NCI-H2107 treated with DMSO at 0.1 percent for 48 hours (cell line): ENCODE results near the gene PARP14.
"Not testable (repeated sequence)": the region's sequence is repeated elsewhere in the genome, so short reads cannot be mapped to it uniquely, and the experiment has no call there.

Experiments
- DNase-seq: peaks from one replicate; lab custom pipeline; 2025; ENCODE audit not compliant: unreplicated experiment; lab: John Stamatoyannopoulos, UW

Gene PARP14

DNA sequence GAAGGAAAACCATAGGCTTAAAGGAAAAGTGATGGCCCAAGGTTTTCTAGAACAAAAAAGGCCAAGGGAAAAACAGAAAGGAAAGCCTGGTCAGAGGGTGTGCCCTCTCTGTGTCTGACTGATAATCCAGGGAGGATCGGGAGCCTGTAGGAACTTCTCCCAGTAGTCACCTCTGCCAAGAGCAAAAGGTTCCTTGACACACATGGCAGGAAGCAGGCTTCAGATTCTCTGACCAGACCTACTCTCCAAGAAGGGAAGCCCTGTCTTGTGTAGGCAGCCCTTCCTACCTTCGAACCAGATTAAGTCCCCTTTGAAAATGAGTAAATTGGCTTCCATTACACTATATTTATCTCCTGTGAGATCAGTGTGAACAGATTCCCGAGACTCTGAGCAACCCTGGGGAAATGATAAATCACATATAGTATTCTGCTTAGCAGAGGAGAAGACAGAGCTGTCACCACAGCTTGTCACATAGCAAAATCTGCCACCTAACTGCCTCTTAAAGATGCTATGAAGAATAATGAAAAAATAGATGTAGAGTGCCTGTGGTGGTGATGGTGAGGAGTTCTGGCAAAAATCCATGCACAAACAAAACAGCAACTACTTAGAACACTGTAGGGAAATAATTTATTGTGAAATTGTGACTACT, 38.8 kb downstream of the PARP14 start:
- no peak for DNase-seq

DNA sequence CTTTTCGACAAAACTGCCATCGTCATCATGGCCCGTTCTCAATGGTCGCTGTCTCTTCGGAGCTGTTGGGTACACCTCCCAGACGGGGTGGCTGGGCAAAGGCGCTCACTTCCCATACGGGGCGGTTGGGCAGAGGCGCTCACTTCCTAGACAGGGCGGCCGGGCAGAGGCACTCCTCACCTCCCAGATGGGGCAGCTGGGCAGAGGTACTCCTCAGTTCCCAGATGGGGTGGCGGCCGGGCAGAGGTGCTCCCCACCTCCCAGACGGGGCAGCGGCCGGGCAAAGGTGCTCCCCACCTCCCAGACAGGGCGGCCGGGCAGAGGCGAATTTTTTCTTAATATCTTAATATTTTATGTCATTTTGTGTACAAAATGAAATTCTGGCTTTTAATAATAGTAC, 44.5 kb downstream of the PARP14 start:
- no peak for DNase-seq

GRCh38 chr3:122727294-122727693, 46.7 kb downstream of the PARP14 start:
- DNase-seq = no peak

- DNase-seq = no peak
Measured at GRCh38 chr3:122727766-122728165, 47.1 kb downstream of the PARP14 start.

DNA sequence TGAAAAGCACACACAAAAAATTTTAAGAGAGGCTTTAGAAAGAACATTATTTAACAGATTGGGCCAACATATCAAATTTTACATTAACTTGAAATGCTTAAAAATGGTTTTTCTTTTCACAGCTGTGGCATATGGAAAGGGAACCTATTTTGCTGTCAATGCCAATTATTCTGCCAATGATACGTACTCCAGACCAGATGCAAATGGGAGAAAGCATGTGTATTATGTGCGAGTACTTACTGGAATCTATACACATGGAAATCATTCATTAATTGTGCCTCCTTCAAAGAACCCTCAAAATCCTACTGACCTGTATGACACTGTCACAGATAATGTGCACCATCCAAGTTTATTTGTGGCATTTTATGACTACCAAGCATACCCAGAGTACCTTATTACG, 47.5 kb downstream of the PARP14 start:
- DNase-seq = no peak

- no peak for DNase-seq
Measured at GRCh38 chr3:122728756-122729514, 48.3 kb downstream of the PARP14 start.

- no peak for DNase-seq
Measured at GRCh38 chr3:122730240-122730639, 49.6 kb downstream of the PARP14 start.

DNA sequence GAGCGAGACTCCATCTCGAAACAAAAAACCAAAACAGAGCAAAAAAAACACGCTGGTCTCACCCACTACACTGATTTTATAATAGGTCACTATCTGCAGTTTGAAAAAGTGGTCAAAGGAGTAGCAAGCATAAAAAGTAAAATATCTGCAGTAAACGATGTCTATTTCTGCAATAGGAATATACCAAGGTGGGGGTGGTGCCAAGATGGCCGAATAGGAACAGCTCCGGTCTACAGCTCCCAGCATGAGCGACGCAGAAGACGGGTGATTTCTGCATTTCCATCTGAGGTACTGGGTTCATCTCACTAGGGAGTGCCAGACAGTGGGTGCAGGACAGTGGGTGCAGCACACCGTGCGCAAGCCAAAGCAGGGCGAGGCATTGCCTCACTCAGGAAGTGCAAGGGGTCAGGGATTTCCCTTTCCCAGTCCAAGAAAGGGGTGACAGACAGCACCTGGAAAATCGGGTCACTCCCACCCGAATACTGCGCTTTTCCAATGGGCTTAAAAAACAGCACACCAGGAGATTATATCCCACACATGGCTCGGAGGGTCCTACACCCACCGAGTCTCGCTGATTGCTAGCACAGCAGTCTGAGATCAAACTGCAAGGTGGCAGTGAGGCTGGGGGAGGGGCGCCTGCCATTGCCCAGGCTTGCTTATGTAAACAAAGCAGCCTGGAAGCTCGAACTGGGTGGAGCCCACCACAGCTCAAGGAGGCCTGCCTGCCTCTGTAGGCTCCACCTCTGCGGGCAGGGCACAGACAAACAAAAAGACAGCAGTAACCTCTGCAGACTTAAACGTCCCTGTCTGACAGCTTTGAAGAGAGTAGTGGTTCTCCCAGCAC, 52.3 kb downstream of the PARP14 start:
- not testable (repeated sequence) for DNase-seq

GRCh38 chr3:122739172-122739571, 58.5 kb downstream of the PARP14 start:
- DNase-seq = no peak

DNA sequence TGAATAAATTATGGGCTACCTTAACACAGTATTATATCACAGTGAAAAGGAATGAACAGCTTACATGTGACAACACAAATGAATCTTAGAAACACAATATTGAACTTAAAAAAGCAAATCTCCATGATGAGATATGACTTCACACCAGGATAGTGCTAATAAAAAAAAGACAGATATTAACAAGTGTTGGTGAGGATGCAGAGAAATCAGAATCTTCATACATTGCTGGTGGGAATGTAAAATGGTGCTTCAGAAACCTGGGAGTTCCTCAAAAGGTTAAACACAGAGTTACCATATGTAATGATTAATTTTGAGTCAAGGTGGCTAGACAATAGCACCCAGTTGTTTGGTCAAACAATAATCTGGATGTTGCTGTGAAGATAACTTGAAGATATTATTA, 61.6 kb downstream of the PARP14 start:
- no peak for DNase-seq

GRCh38 chr3:122743581-122744120, 63.0 kb downstream of the PARP14 start:
- DNase-seq = no peak

GRCh38 chr3:122745369-122746021, 64.9 kb downstream of the PARP14 start:
- no peak for DNase-seq

DNA sequence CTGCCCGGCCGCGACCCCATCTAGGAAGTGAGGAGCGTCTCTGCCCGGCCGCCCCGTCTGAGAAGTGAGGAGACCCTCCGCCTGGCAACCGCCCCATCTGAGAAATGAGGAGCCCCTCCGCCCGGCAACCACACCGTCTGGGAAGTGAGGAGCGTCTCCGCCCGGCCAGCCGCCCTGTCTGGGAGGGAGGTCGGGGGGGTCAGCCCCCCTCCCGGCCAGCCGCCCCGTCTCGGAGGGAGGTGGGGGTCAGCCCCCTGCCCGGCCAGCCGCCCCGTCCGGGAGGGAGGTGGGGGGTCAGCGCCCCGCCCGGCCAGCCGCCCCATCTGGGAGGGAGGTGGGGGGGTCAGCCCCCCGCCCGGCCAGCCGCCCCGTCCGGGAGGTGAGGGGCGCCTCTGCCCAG, 66.7 kb downstream of the PARP14 start:
- not testable (repeated sequence) for DNase-seq

GRCh38 chr3:122748347-122748746, 67.7 kb downstream of the PARP14 start:
- no peak for DNase-seq

DNA sequence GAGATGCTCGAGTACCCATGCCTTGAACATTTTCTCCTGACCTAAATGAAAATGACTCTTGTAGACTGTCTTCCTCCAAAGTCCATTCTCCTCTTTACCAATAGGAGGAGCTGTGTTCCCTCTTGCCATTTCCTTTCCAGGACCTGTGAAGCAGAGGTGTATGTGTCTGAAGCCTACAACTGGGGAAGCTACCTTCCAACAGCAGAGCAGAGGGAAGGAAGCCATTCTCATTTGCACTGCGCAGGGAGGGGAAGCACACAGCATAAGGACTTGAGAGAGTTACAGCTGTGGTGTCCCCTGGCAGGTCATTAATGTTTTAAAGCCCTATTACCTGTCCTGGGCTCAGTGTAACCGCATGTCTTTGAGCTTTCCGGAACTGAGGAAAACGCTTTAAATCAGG, 74.3 kb downstream of the PARP14 start:
- DNase-seq = no peak

GRCh38 chr3:122755491-122755890, 74.9 kb downstream of the PARP14 start:
- no peak for DNase-seq

DNA sequence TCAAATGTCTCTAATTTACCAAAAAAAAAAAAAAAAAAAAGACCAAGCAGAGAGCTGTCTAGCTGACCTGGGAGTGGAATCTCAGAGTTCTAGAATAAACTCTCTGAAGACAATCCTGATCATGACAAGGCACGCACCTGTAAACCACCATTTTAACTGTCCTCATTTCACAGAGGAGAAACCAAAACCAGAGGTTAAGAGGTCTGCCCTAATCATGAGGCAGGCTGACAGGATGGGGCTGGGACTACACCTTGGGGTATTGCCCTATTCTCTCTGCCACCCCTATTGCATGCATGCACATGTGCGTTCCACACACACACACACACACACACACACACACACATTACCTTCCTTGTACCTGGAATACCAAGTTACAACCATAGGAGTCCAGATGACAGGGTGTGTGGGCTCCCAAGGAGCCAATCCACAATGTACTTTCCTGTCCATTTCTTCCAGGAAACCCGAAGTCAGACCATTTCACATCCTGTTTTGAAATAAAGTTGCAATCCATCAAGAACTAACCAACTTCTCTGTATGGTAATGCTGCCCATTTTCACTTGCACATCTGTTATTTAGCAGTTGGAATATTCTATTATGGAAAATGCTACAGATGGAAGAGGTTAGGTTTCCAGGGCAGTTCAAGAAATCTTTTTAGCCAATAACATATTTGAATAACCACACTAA, 78.4 kb downstream of the PARP14 start:
- no peak for DNase-seq

- no peak for DNase-seq
Measured at GRCh38 chr3:122760453-122761271, 80.0 kb downstream of the PARP14 start.

GRCh38 chr3:122766430-122766829, 85.8 kb downstream of the PARP14 start:
- DNase-seq = no peak
